Psoas muscle (tissue), 8 donors: ENCODE data around the gene WDR41. TPM values are rescaled to one million over a fixed set of nuclear protein-coding genes. Genes with fewer than 3 reads are reported as not detected.
"Not testable (repeated sequence)": the region's sequence is repeated elsewhere in the genome, so short reads cannot be mapped to it uniquely, and the experiment has no call there.

Source experiments
- ATAC-seq, 4 donors: fragments of 200-7000 bp; cut with Tn5 transposase; one replicate each; pipeline ENCODE4 v1.9.1; 2020; ENCODE audit warnings: moderate library complexity in 3 of 4, mild to moderate bottlenecking in 2 of 4
- DNase-seq, 2 donors: peaks; one replicate each; pipeline ENCODE4 v3.0.0-alpha.2; 2020
- H3K27ac ChIP-seq: fragments of 200-600 bp; one replicate; pipeline ENCODE4 v1.8.0; 2022
- H3K27me3 ChIP-seq, 3 donors: fragments of 200-600 bp in 1 of 3; one replicate each; pipeline versions ENCODE4 v1.6.1 to v1.8.0; 2013 to 2022; ENCODE audit warnings: low read length in 2 of 3, mild to moderate bottlenecking in 2 of 3, moderate library complexity in 1 of 3; ENCODE audit not compliant: insufficient read depth in 3 of 3
- H3K36me3 ChIP-seq, 2 donors: fragments of 200-600 bp in 1 of 2; one replicate each; pipeline versions ENCODE4 v1.6.1 to v1.8.0; 2013 to 2022; ENCODE audit warnings: low read depth in 1 of 2, mild to moderate bottlenecking in 1 of 2, moderate library complexity in 1 of 2; ENCODE audit not compliant: insufficient read depth in 1 of 2
- H3K4me1 ChIP-seq: fragments of 200-600 bp; one replicate; pipeline ENCODE4 v1.8.0; 2022
- H3K4me3 ChIP-seq: fragments of 200-600 bp; one replicate; pipeline ENCODE4 v1.8.0; 2022; ENCODE audit warnings: mild to moderate bottlenecking
- H3K9me3 ChIP-seq: fragments of 200-600 bp; one replicate; pipeline ENCODE4 v1.8.0; 2022
- WGBS, 3 donors: extraction: QIAGEN DNeasy Blood & Tissue Kit; methylation state at CpG; one replicate each; pipeline versions ENCODE4 v1.1.6 to v1.1.7; 2013; 5-methylcytosine and 5-hydroxymethylcytosine counted together
- intact Hi-C, 2 donors: fragments of 100-400 bp; cut with DNase I; formaldehyde crosslinking; loops; one replicate each; pipeline versions ENCODE4 v1.11.0 to v1.14.2; 2022
- polyA plus RNA-seq, 3 donors: library from polyadenylated mRNA; stranded (reverse); fragments of 200-250 nt; gene quantifications; one replicate each; pipeline ENCODE4 v1.2.3, GENCODE V29; 2013
- total RNA-seq, 4 donors: library from RNA; stranded (reverse); fragmentation: NEBNext Ultra II Directional in 2 of 4; extraction: Animal tissue kit (Norgen Biotek cat#: 25700) in 2 of 4; gene quantifications; one replicate each; pipeline versions ENCODE4 v1.2.1 to v1.2.4, GENCODE V29; 2021 to 2023
- TF ChIP-seq, protein P1 (sequence below): fragments of 200-600 bp; IDR thresholded peaks from one replicate; pipeline ENCODE4 v1.8.0; 2022; ENCODE audit warnings: antibody characterized with exemption
- donor health status: healthy with polysubstance abuse.
- donor health status: DM: no; HTN: no; CAD: no; lungs with moderate emphysema.
- donor health status: Bipolar disorder and iron deficiency.
- donor health status: healthy.
- donor health status: DM: yes; HTN: yes; CAD: no.
- donor health status: DM: no; HTN: no; CAD: no.
- donor health status: DM: no; HTN: no; CAD: no.
- donor health status: DM: yes; HTN: yes; CAD: no.

The WDR41 gene
- total and polyA plus RNA-seq, 7 donors, result 17.1 to 32.2 (median 26.6) TPM

GRCh38 chr5:77513321-77513720 lies 21.2 kb upstream of the WDR41 start:
- Histone ChIP-seq H3K9me3 (no peaks in the 10 kb centered on the region), H3K36me3 (no peaks in the 10 kb centered on the region), H3K4me3 (no peak overlapping the region), H3K27me3 (no peaks in the 10 kb centered on the region), H3K4me1 (no peaks in the 10 kb centered on the region), H3K27ac (no peak overlapping the region)
- intact Hi-C loops, result no loop called here
- TF ChIP-seq, protein P1, sequence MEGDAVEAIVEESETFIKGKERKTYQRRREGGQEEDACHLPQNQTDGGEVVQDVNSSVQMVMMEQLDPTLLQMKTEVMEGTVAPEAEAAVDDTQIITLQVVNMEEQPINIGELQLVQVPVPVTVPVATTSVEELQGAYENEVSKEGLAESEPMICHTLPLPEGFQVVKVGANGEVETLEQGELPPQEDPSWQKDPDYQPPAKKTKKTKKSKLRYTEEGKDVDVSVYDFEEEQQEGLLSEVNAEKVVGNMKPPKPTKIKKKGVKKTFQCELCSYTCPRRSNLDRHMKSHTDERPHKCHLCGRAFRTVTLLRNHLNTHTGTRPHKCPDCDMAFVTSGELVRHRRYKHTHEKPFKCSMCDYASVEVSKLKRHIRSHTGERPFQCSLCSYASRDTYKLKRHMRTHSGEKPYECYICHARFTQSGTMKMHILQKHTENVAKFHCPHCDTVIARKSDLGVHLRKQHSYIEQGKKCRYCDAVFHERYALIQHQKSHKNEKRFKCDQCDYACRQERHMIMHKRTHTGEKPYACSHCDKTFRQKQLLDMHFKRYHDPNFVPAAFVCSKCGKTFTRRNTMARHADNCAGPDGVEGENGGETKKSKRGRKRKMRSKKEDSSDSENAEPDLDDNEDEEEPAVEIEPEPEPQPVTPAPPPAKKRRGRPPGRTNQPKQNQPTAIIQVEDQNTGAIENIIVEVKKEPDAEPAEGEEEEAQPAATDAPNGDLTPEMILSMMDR, result no peak
- no peak for DNase-seq
- WGBS, 3 donors, result 68 to 85% (median 69%) methylated on average over 1 of the region's 1 CpG
- no peak for ATAC-seq

DNA sequence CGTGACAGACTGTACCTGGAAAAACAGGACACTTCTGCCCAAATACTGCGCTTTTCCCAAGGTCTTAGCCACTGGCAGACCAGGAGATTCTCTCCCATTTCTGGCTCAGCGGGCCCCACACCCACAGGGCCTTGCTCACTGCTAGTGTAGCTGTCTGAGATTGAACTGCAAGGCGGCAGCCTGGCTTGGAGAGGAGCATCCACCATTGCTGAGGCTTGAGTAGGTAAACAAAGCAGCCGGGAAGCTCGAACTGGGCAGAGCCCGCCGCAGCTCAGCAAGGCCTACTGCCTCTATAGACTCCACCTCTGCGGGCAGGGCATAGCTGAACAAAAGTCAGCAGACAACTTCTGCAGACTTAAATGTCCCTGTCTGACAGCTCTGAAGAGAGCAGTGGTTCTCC lies 9.0 kb upstream of the WDR41 start:
- DNase-seq, H3K27ac ChIP-seq, H3K4me3 ChIP-seq, H3K36me3 ChIP-seq, H3K9me3 ChIP-seq, intact Hi-C loops, H3K4me1 ChIP-seq, H3K27me3 ChIP-seq, ATAC-seq: not testable (repeated sequence)
- 80 to 91% (median 88%) methylated on average over 7 to 9 of the region's 9 CpGs for WGBS, 3 donors

DNA sequence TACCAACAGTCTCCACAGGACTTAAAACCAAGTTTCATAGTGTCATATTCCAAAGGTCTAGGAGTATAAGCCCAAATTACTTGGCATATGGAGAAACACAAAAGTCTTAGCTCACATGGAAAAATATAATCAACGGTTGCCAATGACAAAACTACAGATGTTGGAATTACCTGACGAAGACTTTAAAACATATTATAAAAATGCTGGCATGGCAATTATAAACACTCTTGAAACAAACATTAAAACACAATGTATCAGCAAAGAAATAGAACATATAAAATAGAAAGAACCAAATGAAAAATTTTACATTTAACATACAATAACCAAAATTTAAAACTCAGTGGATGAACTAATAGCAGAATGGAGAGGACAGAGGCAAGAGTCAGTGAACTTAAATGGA lies 7.9 kb upstream of the WDR41 start:
- TF ChIP-seq, protein P1, result no peak
- H3K4me1 ChIP-seq, result no peaks in the 10 kb centered on the region
- no peaks in the 10 kb centered on the region for H3K9me3 ChIP-seq
- WGBS, 3 donors, result 90 to 96% (median 92%) methylated on average over 2 of the region's 2 CpGs
- no peaks in the 10 kb centered on the region for H3K36me3 ChIP-seq
- H3K27ac ChIP-seq, result no peak overlapping the region
- no peaks in the 10 kb centered on the region for H3K27me3 ChIP-seq
- no peak for DNase-seq
- intact Hi-C loops, result loop anchor here in 1 of 2 donors (10.0 kb wide), 1 partner anchor 355 kb away; no protein-coding TSS in a partner anchor
- ATAC-seq, result no peak
- no peak overlapping the region for H3K4me3 ChIP-seq

DNA sequence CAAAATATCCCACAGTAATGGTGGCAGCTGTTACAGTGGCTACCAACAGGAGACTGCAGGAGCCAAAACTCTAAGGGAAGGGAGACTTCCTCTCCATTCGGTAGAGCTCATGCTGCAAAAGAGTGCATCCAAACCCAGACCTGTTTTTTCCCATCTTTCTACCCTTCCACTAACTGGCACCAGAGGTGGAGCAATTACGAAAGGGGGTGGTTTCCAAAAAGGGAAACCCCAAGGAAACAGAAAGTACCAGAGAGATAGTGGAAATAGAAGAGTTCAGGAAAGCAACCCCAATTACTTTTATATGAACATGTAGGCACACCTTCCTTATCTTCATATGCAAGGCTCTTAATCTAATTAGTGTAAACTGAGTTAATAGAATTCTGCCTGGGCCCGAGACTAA lies 7.3 kb upstream of the WDR41 start:
- Histone ChIP-seq H3K27ac (no peak overlapping the region), H3K4me3 (no peak overlapping the region), H3K4me1 (no peaks in the 10 kb centered on the region), H3K27me3 (no peaks in the 10 kb centered on the region), H3K9me3 (no peaks in the 10 kb centered on the region), H3K36me3 (no peaks in the 10 kb centered on the region)
- no peak for DNase-seq
- TF ChIP-seq, protein P1, result no peak
- intact Hi-C loops, result loop anchor here in 1 of 2 donors (10.0 kb wide), 1 partner anchor 355 kb away; no protein-coding TSS in a partner anchor
- WGBS, 3 donors, result 63 to 70% (median 70%) methylated on average over 3 of the region's 3 CpGs
- no peak for ATAC-seq

DNA sequence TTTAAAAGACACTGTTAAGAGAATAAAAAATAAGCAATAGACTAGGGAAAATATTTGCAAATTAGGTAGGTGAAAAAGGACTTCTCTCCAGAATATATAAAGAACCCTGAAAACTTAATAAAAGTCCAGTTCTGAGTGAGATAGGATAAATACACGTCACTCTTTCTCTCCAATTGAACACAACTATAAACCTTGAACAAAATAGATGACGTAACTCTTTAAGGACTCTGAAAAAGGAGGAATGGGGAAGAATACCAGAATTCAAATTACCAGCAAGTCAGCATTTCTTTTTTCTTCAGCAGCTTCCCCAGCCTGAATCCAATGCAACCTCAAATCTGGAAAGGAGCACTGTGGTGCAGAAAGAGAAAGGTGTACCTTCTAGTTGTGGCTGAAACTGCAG lies 6.8 kb upstream of the WDR41 start:
- Histone ChIP-seq H3K27me3 (no peaks in the 10 kb centered on the region), H3K9me3 (no peaks in the 10 kb centered on the region), H3K27ac (no peak overlapping the region), H3K4me3 (no peak overlapping the region), H3K36me3 (no peaks in the 10 kb centered on the region), H3K4me1 (no peaks in the 10 kb centered on the region)
- no peak for DNase-seq
- no peak for ATAC-seq
- intact Hi-C loops, result loop anchor here in 1 of 2 donors (10.0 kb wide), 1 partner anchor 354 kb away; no protein-coding TSS in a partner anchor
- WGBS, 3 donors, result 73 to 96% (median 83%) methylated on average over 2 of the region's 2 CpGs
- TF ChIP-seq, protein P1, result no peak
